Right renal pelvis (tissue), 4 donors: ENCODE data around the gene AATF. TPM values are rescaled to one million over a fixed set of nuclear protein-coding genes. Genes with fewer than 3 reads are reported as not detected.

Experiments
- DNase-seq, 4 donors: peaks; one replicate each; pipeline ENCODE4 v3.0.0-alpha.2; 2013; ENCODE audit warnings: low read depth in 4 of 4, low spot score in 3 of 4, missing footprints in 1 of 4
- polyA plus RNA-seq, 4 donors: library from polyadenylated mRNA; unstranded; fragments of 120-200 nt; gene quantifications; one replicate each; pipeline ENCODE4 v1.2.1, GENCODE V29; 2013; ENCODE audit not compliant: insufficient read length in 4 of 4

Gene AATF
- polyA plus RNA-seq, 4 donors = 47.5 to 51.8 (median 50.0) TPM

DNA sequence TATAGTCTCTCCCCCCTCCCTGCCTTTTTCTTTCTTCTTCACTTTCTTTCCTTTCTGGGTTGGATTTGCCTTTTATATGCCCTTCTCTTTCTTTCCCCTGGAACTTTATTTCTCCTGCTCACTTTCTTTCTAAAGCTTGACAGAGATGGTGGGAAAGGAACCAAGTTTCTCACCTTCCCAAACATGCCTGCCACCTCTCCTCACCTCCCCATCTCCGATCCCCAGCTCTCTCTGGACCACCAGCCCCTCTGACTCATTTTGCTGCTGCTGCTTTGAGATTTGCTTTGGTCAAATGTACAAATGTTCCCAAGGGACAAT, 18.2 kb upstream of the AATF start:
- no peak for DNase-seq

DNA sequence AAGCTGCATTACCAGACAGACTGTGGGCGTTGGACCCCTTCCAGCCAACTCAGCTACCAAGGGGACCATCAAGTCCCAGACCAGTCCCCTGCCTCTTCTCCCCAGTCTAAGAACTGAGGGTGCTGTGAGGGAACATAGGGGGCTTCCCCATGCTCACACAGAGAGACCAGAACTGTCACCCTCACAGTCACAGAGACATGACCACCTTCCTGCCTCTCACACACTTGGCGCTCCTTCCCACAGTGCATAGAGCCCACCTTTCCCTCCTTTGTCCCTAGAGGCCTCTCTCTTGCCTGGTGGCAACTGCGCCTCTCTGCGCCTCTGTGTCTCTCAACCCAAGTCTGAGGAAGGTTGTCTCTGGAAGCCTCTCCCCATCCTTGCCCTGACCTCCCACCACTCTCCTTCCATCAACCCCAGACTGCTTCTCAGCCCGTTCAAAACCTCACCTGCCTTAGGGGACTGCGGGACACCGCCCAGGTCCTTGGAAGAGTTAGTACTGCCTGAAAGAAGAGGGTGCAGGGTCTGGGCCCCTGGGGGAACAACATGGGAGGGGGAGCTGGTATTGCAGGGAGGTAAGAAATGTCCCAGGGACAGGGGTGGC, 17.6 kb upstream of the AATF start:
- no peak for DNase-seq

DNA sequence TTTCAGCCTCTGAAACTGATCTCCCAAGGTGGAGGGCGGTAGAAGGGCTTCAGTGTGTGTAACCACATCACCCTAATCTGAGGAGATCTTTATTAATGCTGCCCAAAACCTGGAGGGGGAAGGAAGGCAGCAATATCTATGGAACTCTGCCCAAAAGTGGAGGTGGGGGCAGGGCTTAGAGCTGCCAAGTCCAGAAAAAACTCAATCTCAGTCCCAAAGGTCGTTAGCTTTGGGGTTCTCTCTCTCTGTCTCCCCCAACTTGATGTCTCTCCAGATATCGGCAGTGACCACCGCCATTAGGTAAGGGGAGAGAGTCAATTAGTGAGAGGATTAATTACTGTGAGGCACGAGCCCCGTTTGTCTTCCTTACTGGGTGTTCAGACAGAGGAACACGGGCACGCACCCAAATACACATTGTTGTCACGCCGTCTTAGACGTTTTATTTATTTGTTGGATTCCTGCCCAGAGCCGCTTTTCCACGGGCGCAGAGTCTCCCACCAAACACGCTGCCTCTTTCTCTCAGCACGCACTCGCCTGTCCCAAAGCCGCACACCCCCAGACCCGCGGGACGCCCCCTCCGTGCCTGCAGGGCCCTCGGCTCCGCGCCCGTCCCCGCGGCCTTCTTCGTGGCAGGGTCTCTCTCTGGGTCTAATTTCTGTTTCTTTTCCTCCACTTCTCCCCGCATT, 16.9 kb upstream of the AATF start:
- no peak for DNase-seq

DNA sequence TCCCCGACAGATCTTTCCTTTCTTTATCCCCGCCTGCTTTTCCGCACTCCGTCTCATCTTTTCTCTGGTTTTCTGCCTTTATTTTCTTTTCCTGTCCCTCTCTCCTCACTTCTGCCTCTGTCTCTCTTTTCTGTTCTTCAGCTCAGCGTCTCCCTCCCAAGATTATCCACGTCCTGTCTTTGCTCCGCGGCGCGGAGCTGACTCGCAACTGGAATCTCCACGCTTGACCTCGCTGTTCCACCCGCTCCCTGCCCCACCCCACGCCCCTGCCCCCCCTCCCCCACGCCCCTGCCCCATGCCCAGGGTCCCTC, 16.4 kb upstream of the AATF start:
- DNase-seq = no peak

DNA sequence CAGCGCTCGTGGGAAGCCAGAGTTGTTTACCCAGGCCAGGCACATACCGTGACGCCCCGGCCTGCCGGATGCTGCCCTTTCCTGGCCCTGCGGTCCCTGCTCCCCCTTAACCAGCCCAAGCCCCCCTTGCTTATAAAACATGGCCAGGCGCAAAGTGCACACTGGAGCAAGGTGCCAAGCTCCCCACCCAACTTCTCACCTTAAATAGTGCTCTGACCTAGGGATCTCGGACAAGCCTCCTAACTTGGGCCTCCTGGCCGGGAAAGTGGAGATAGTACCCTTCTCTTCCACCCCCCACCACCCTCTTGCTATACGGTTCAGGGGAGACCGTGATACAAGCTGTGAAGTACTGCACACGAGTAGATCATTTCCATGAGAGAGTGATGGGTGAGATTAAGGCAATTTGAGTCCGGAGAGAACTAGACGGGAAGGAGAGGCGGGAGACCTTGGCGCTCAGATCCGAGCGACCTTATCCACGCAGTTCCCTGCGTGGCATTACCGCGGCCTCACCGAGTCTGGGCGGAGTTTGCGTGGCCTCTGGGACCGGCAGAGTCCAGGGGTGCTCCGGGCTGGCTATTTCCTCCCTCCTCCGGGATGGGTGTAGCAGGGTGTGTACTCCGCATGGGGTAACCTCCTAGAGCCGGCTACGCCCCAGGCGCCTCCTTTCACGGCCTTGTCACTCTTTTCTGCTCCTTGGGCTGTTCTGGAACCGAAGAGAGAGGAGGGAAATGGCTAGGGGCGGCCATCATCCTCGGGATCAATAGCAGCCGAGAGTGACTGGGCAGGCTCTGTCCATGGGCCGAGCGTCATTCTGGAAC, 15.9 kb upstream of the AATF start:
- no peak for DNase-seq

DNA sequence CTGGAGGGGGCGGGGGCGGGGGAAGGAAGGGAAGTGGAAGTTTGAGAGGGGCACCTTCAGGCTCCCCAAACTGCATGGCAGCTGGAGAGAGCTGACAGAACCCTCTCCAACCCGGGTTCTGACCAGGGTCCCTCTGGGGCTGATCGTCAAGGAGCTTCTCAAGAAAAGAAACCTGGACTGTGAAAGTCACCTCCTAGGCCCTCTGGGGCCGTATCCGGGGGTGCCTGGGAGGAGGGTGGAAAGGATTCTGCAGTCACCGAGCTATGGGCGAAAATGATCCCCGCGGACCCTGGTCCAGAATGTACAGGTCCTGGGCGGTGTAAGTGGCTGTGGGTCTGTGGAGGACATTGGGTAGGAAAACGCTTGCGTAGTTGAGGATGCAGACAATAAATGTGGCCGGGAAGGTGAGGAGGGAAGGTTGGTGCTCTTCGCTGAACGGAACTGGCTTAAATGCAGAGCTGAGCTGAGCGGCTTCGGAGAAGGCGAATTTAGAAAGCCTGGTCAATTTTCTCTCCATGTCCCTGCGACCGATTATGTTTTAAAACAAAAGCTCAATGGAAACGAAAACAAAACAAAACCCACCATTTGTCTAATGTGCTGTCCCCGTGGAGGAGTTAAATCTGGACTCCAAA, 15.1 kb upstream of the AATF start:
- no peak for DNase-seq

DNA sequence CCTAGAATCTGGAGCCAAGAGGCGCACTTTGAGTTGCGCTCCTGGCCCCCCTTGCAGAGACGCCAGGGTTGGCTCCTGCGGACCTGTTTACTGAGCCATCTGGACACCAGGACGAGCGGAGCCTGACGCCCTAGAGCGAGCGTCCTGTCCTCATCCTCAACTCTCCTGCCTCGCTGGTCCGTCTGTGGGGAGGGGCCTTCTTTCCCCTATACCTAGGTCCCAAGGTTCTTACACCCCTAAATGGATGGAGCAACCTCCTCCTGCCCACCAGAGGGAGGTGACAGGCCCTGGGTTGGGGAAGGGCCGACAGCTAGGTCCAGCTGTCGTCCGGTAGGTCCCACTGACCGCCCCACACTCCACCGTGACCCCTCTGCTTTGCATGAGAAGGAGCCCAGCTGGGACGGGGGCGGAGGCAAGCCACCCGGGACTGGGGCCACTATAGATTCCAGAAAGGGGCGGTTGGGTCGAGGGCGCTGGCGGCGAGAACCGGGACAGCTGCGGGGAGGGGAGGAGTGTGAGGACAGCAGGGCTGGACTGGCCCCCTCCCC, 14.5 kb upstream of the AATF start:
- DNase-seq = no peak

DNA sequence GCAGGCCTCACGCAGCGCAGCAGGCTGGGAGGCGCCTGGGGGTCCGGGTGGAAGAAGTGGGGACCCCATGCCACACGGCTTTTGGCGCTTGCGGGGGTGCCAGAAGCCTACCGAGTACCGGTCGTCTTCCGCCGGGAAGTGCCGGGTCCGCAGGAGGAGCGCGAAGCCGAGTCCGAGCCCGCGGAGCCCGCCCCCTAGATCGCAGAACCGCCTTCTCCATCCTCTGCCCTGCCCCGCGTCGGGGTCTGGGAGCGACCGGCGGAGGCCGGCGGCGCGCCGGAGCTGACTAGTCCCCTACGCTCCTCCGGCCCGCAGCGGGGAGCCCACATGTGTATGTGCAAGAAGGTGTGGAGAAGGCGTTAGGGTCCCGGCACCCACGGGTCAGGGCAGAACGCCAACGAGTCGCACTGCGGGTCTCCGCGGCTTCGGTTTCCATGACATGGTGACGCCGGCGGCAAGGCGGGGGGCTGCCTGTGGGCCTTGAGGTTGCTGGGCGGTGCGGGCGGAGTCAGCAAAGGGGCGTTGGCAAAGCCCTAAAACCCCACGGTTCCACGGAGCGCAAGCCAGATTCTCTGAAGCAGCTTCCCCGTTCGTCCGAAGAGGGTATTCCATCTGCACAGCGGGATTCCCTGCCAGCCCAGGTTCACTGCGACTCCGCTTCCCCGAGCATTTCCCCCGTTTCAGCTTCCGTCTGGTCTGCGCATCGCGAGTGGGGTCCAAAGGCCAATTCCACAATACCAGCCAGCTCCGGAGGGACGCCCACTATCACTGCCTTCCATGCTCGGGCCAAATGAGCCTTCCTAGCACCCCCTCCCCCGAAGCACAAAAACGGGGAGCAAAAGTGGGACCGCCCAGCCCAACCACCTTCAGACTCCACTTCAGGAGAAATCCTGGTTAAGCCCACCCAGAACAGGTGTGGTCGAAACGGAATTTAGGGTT, 13.8 kb upstream of the AATF start:
- DNase-seq = no peak

DNA sequence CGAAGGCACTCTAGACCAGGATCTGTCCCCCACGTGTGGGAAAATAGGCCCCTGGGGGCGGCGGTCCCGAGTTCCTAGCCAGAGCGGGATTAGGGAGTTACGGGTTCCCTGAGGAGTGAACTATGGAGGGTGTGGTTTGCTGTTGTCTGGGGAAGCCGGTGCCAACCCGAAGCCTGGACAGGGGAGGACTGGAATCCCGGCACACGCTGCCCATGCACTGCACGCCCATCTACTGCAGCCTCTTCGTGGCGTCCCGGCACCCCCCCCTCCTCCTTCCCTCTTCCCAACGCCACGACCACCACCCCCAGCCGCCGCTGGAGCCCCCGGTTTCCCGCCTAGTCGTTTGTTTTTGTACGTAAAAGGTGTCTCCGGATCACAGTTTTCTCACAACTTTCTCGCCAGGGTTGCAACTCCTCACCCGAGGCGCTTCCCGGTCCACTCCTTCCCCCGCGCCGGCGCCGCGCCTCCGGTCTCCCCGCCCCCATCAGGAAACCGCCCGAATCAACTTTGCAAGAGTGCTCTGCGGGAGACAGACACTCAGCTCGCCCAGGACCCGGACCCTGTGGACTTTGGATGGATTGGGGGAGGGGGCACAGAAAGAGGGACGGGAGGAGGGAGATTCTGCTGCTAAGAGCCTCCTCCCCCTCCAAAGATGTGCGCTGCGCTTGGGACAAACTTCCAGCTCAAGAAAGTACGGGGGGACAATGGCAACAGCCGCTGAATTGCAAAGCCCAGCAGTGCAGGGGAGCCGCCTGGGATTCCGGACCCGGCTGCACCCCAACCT, 12.9 kb upstream of the AATF start:
- DNase-seq = no peak

DNA sequence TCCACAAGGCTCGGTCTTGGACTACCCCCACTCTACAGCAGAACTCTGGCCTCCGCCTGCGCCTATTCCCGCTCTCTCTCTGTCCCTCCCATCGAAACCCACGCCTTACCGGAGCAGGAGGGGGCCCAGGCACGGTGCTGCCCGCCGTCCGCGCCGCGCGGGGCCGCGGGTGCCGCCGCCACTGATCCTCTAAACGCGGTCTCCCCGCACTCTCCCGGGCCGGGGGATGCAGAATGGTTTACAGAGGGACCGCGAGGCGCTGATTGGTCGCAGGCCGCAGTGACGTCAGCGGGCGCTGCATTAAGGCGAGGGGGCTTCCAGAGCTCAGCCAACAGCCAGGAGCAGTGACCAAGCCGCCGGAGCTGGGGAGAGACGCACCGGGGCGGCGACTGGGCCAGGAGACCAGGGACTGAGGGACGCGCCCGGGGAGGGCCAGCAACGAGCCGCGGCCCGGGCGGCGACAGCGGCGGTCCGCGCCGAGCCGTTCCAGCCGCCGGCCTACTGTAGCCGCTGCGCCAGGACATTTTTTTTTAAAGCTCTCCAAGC, 12.2 kb upstream of the AATF start:
- peak in 1 of 4 donors; percentile 78 for DNase-seq

DNA sequence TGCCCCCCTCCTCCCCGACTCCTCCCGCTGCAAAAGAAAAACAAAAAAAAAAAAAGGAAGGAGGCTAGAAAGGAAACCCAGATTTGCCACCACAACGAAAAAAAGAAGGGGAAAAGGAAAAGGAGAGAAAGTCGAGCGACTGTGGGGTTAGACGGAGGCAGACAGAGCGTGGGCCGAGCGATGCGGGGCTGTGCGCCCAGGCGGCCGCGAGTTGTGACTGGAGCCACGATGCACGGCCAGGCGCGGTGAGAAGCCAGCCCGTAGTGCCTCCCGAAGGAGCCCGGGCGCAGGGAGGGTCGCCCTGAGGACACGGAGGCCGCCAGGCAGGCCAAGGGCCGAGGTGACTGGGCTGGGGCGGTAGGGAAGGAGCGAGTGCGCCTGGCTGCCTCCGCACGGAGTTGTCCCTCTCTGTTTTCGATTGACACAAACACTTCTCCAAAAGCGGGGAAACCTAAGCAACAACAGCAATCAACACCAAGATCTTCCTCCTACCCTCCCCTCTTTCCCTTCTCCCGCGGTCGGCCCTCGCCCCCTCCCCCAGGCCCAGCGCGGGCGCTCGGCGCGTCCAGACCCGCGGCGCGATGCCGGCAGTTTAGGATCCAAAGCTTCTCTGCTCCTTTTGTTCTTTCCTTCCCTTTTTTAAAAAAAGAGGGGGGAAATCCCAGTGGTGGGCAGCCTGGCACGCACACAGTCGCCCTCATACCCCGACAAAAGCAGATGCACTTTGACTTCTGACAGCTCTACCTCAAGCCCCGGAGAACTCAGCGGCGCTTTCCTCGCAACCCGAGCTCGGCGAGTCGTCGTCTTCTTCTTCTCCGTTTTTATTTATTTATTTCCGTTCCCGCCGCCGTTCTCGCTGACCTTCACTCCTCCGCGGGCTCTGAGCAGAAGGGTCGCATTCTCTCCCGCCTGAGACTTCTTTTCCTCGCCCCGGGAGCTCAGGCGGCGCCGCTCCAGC, 11.5 kb upstream of the AATF start, which contains the start of gene LHX1:
TSS of gene LHX1 (plus strand) at position 475 of the 958 bp plus-strand sequence. CDS start 723 bp downstream, outside the sequence.
- DNase-seq = no peak

DNA sequence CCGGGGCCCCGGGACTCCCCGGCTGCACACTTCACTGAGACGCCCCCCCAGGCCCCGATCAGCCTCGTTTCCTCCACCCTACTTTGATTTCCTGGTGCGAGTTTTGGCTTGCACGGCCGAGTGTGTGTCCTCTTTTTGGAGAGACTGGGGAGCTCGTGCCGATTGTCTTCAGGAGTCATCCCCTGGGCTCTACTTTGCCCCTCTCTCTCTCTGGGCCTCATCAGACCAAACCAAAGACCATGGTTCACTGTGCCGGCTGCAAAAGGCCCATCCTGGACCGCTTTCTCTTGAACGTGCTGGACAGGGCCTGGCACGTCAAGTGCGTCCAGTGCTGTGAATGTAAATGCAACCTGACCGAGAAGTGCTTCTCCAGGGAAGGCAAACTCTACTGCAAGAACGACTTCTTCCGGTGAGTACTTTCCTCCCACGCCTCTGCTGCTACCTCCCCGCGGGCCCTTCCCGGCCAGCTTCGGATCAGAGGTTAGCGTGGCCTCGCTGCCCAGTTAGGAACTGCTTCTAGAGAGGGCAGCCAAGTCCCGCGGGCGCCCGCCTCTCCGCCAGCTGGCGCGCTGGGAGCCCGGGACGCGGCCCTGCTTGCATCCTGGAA, 10.7 kb upstream of the AATF start:
- no peak for DNase-seq

DNA sequence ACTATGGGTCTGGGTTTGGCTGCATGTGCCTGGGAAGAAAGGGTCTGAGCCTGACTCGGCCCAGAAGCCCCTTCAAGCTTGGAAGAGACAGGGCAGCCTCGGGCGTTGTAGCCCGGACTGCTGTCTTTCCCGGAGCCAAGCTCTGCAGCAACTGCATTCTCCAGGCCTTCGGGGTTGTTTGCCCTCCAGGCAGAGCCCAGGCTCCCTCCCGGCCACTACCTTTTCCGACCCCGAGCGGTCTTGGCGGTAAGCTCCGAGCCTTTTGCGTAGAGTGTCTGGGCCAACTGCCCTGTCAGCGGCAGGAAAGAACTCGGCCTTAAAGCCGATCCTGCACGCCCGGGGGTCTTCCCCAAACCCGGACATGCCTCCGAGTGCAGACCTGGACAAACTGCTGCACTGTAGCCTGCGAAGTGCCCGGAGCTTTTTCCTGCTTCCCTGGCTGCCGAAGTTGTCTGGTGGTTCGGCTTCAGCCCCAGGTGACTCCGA, 10.1 kb upstream of the AATF start:
- no peak for DNase-seq

DNA sequence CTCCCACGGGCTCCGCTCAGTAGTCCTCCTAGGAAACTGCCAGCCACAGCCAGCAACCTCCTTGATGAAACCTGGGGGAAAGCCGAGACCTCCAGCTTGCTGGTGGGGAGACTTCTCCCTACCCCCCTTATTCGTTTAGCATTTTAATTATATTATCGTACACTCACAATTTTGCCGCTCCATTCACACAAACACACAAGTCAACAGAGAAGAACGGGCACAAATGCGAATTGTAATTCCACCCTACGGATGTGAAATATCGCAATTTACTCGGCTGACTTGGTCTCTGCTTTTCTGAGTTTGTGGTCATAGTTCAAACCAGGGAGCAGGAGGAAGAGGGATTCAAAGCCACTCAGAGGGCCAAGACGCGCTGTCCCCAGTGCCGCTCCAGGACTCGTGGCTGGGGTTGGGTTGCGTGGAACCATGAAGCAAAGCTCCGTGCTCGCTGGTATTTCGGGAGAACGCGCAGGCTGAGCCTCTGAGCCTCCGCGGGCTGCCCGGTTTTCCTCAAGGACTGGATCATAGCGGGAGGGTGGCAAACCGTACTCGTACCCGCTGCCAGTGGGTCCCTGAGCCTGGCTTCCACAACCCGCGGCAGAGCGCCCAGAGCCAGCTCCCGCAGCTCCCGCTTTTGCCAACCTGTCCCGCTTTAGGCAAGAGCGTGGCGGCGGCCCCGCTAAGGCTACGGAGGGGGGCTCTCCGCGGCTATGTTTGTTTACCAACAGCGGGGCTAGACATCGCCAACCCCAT, 9.5 kb upstream of the AATF start:
- no peak for DNase-seq

DNA sequence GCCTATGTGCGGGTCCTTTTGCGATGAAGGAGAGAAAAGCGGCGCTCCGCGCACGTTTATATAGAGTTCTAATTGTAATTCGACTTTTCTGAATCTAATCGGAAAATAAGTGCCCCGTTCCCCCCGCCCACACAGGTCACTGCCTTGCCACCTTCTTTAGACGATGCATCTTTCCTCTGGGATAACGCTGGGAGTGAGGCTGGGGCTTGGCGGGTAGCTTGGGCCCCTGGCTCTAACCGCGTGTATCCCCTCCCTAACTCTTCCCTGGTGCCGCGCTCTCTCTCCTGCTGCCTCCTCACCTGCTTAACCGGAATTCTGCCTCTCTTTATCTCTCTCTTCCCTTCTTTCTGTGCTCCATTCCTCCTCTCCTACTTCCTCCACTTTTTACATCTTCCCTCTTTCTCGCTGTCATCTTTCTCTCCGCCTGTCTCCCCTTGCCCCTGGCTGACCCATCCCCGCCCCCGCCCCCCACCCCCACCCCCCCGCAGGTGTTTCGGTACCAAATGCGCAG, 8.9 kb upstream of the AATF start:
- DNase-seq = no peak
